PC-3 (cell line): Measurements from ENCODE around the gene ANGPTL4.
"Not testable (repeated sequence)": the region's sequence is repeated elsewhere in the genome, so short reads cannot be mapped to it uniquely, and the experiment has no call there.

ENCODE experiments used
- EZH2 ChIP-seq: fragments of 300-600 bp; sonication (generic); IDR thresholded peaks from one replicate; pipeline ENCODE4 v1.6.1; 2017; ENCODE audit warnings: antibody characterized with exemption, mild to moderate bottlenecking, low read length; ENCODE audit not compliant: unreplicated experiment
- EZH2phosphoT487 ChIP-seq: fragments of 300-600 bp; sonication (generic); IDR thresholded peaks from 2 replicates; pipeline ENCODE4 v1.6.1; 2018; ENCODE audit warnings: mild to moderate bottlenecking, antibody characterized with exemption, low read length, borderline replicate concordance
- TF ChIP-seq, protein P1 (sequence below): fragments of 300-600 bp; sonication (generic); conservative IDR thresholded peaks from 2 replicates; pipeline ENCODE4 v1.5.1; 2017; ENCODE audit warnings: antibody characterized with exemption, low read depth, mild to moderate bottlenecking, low read length

DNA sequence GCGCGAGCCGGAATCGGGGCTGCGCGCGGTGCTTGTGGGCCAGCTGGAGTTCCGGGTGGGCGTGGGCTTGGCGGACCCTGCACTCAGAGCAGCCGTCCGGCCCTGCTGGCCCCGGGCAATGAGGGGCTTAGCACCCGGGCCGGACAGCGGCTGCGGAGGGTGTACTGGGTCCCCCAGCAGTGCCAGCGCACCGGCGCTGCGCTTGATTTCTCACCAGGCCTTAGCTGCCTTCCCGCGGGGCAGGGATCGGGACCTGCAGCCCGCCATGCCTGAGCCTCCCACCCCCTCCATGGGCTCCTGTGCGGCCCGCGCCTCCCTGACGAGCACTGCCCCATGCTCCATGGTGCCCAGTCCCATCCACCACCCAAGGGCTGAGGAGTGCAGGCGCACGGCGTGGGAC lies 11.8 kb downstream of the ANGPTL4 start:
- TF ChIP-seq EZH2, EZH2phosphoT487: not testable (repeated sequence)
- TF ChIP-seq, protein P1, sequence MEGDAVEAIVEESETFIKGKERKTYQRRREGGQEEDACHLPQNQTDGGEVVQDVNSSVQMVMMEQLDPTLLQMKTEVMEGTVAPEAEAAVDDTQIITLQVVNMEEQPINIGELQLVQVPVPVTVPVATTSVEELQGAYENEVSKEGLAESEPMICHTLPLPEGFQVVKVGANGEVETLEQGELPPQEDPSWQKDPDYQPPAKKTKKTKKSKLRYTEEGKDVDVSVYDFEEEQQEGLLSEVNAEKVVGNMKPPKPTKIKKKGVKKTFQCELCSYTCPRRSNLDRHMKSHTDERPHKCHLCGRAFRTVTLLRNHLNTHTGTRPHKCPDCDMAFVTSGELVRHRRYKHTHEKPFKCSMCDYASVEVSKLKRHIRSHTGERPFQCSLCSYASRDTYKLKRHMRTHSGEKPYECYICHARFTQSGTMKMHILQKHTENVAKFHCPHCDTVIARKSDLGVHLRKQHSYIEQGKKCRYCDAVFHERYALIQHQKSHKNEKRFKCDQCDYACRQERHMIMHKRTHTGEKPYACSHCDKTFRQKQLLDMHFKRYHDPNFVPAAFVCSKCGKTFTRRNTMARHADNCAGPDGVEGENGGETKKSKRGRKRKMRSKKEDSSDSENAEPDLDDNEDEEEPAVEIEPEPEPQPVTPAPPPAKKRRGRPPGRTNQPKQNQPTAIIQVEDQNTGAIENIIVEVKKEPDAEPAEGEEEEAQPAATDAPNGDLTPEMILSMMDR = not testable (repeated sequence)
